ENCODE results near the gene ICA1.
A peak's percentile ranks its signal among the peaks of the same experiment; 100 is the strongest.
"Not testable (repeated sequence)": the region's sequence is repeated elsewhere in the genome, so short reads cannot be mapped to it uniquely, and the experiment has no call there.

The ICA1 gene

GRCh38 chr7:8065356-8065813 lies 196.6 kb downstream of the ICA1 start:
- peak; percentile 51 for DNase-seq (ENCODE audit: low read depth)
- TF ChIP-seq, protein P1, sequence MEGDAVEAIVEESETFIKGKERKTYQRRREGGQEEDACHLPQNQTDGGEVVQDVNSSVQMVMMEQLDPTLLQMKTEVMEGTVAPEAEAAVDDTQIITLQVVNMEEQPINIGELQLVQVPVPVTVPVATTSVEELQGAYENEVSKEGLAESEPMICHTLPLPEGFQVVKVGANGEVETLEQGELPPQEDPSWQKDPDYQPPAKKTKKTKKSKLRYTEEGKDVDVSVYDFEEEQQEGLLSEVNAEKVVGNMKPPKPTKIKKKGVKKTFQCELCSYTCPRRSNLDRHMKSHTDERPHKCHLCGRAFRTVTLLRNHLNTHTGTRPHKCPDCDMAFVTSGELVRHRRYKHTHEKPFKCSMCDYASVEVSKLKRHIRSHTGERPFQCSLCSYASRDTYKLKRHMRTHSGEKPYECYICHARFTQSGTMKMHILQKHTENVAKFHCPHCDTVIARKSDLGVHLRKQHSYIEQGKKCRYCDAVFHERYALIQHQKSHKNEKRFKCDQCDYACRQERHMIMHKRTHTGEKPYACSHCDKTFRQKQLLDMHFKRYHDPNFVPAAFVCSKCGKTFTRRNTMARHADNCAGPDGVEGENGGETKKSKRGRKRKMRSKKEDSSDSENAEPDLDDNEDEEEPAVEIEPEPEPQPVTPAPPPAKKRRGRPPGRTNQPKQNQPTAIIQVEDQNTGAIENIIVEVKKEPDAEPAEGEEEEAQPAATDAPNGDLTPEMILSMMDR (conservative IDR thresholded peaks at IDR 0.05; ENCODE audit: low read depth, low read length) = no peak
- no peak overlapping the region for H3K4me3 ChIP-seq (ENCODE audit: low read depth, low read length)

- no peak for DNase-seq (ENCODE audit: low read depth)
- TF ChIP-seq, protein P1 (conservative IDR thresholded peaks at IDR 0.05; ENCODE audit: low read depth, low read length) = no peak
- no peak overlapping the region for H3K4me3 ChIP-seq (ENCODE audit: low read depth, low read length)
Measured at GRCh38 chr7:8064828-8065227, 197.1 kb downstream of the ICA1 start.

GRCh38 chr7:8063706-8064297 lies 198.2 kb downstream of the ICA1 start:
- DNase-seq (ENCODE audit: low read depth) = no peak
- TF ChIP-seq, protein P1 (conservative IDR thresholded peaks at IDR 0.05; ENCODE audit: low read depth, low read length) = no peak
- H3K4me3 ChIP-seq (ENCODE audit: low read depth, low read length) = no peak overlapping the region

GRCh38 chr7:8063300-8063699 lies 198.7 kb downstream of the ICA1 start:
- H3K4me3 ChIP-seq (ENCODE audit: low read depth, low read length); DNase-seq (ENCODE audit: low read depth): not testable (repeated sequence)

Data from choroid plexus epithelial cell (primary cell).